ENCODE results near the gene CNST.

DNA sequence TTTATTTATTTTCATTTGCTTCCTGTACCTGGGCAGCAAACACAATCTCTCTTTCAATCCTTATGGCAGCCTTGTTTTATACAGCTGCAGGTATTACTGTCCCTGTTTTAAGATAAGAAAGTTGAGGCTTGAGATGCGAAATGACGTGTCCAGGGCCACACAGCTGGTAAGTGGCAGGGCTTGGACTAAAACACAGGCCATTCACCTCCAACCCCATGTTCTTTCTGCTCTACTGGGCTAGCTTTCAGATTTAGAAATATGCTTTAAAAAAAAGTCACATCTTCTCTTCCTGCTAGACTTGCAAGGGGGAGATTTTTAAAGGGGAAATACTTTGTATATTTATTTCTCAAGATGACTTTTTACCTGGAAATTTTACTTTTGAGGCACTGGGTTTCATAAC is 62.8 kb downstream of the CNST start:
- TF ChIP-seq, protein P1, sequence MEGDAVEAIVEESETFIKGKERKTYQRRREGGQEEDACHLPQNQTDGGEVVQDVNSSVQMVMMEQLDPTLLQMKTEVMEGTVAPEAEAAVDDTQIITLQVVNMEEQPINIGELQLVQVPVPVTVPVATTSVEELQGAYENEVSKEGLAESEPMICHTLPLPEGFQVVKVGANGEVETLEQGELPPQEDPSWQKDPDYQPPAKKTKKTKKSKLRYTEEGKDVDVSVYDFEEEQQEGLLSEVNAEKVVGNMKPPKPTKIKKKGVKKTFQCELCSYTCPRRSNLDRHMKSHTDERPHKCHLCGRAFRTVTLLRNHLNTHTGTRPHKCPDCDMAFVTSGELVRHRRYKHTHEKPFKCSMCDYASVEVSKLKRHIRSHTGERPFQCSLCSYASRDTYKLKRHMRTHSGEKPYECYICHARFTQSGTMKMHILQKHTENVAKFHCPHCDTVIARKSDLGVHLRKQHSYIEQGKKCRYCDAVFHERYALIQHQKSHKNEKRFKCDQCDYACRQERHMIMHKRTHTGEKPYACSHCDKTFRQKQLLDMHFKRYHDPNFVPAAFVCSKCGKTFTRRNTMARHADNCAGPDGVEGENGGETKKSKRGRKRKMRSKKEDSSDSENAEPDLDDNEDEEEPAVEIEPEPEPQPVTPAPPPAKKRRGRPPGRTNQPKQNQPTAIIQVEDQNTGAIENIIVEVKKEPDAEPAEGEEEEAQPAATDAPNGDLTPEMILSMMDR (conservative IDR thresholded peaks at IDR 0.05; ENCODE audit: low read length), result no peak
- TF ChIP-seq EZH2phosphoT487 (IDR thresholded peaks at IDR 0.05; ENCODE audit: borderline replicate concordance, low read depth, low read length), result no peak

Measured in OCI-LY7 (cell line).